Measurements from ENCODE around the gene PSD2.

Gene PSD2

DNA sequence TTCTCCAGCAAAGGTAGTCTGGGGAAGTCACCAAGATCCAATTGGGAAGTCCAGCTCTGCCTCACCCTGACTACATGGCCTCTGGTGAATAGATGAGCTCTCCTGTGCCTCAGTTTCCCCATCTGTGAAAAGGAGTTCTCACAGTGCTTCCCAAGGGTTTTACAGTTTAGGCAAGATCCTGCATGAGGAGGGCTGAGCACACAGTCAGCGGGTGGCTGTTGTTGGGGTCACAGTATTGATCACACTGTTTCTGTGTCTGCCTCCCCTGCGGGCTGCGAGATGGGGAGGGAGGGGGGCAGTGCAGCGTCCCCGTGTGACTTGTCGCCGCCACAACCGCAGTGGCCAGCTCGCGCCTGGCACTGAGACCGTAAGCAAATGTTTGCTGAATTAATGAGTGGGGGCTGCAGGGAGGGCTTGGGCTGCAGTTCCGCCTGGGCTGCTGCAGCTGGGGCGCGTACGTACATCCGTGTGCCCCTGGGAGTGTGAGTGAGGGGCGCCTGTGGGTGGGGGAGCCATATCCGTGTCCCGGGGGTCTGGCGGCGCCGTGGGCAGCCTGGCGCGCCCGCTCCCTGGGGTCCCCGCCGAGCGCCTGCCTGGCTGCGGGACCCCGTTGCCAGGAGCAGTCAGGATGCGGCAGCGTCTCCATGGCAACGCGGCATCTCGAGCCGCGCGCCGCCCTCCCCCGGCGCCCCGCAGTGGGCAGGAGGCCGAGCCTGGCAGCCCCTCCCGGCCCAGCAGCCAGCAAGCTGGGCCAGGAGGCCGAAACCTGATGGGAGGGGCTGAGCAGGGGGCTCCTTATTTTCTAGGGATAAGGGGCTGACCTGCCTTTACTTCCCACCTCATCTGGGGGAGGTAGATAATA is 31.4 kb upstream of the PSD2 start:
- no peak for DNase-seq (ENCODE audit: low read depth)

GRCh38 chr5:139764886-139765408 is 30.7 kb upstream of the PSD2 start:
- no peak for DNase-seq (ENCODE audit: low read depth)

- peak; percentile 70 for DNase-seq (ENCODE audit: low read depth)
Measured at GRCh38 chr5:139765409-139766217, 30.0 kb upstream of the PSD2 start.

DNA sequence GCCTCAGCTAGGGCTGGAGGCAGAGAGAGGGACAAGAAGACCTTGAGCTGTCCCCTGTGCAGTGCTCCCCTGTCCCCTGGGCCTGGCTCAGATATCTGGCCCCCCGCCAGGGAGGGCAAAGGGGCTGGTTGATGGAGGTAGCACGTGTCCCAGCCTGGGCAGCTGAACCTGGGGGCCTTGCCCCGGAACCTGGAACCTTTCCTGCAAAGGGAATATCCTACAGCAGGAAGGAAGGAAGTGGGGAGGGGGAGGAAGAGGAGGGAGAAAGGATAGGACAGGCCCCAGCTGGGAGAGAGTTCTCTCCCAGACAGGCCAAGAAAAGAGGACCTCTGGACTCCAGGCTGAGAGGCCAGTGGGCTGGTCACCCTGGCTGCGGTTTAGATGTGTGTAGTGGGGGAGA is 27.6 kb upstream of the PSD2 start:
- DNase-seq (ENCODE audit: low read depth) = no peak

DNA sequence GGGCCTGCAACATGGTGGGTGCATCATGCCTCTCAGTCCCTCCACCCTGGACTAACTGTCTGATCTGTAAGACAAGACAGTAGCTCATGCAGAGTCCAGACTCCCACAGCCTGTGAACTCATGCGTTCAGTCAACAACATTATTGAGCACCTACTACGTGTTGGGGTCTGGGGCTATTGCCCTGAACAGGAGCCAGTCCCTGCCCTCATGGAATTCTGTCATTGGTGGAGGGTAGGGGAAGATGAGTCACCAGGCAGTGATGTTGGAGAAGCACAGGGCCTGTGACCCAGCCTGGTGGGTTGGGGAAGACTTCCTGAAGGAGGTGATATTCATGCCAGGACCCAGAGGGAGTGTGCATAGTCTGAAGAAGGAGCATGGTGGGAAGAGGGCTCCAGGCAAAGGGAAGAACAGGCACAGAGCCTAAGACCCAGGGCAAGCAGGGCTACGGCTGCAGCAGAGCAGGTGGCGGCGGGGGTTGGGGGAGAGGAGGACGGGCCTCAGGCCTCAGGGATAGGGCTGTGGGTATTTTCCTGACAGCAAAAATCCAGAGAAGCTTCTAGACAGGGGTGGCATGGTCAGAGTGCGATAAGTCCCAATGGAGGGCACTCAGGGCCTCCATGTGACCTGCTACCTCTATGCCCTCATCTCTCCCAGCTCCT is 26.7 kb upstream of the PSD2 start:
- DNase-seq (ENCODE audit: low read depth) = no peak

- DNase-seq (ENCODE audit: low read depth) = no peak
Measured at GRCh38 chr5:139769477-139769876, 26.1 kb upstream of the PSD2 start.

DNA sequence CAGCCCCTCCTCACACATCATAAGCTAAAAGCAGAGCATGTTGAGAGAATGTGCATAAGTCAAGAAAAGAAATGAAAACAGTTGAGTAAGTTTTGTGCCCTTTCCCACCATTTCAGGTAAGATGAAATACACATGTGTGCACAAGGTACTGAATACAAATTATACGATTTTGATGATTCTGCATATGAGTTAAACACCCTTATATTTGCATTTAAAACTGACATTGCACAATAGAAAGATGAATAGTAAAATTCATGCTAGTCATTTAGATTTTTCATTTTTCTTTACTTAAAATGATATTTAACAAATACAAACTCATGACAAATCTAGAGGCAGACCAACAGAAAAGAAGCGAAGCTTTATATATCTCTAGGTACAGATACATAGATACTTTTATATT is 24.9 kb upstream of the PSD2 start:
- no peak for DNase-seq (ENCODE audit: low read depth)

DNA sequence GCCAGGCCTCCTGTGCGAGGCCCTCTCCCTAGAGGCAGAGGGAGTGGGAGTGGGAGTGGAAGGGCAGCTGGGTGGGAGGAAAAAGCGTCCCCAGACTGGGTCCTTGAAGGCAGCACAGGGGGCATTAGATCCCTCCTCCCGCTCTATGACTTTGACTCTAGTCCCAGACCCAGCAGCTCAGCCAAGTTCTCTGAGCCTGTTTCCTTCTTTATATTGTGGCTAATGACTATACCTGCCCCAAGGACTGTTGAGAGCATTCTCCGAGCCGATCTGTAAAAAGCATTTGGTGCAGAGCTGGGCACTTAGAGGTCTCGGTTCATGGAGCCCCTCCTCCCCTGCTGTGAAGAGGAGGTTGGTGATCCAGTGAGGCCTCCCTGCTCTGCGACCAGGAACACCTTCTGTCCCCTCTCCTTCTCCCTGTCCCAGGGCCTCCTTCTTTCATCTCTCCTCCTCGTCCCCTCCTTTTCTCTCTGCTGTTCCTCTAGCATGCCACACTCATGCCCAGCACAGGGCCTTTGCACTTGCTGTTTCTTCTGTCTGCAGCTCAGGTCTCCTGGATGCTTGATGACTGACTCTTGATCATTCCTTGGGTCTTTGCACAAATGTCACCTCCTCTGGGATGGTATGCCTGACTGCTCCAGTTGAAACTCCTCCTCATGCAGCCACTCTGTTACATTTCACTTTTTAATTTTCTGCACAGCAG is 23.4 kb upstream of the PSD2 start:
- DNase-seq (ENCODE audit: low read depth) = no peak

DNA sequence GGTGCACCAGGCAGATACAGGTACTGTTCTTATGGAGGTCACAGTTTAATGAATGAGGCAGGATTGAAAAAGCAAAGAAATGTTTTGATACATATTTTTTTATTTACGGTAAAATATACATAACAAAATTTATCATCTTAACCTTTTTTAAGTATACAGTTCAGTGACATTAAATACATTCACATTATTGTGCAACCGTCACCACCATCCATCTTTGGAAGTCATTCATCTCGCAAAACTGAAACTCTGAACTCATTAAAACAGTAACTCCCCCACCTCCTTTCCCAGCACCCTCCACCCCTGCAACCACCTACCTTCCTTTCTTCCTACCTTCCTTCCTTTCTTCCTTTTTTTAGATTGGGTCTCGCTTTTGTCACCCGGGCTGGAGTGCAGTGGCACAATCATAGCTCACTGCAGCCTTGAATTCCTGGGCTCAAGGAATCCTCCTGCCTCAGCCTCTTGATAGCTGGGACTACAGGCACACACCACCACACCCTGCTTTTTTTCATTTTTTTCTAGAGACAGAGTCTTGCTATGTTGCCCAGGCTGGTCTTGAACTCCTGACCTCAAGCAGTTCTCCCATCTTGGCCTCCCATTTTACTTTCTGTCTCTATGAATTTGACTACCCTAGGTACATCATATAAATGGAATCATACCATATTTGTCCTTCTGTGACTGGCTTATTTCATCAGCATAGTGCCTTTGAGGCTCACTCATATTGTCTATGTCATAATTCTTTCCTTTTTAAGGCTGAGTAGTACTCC is 22.5 kb upstream of the PSD2 start:
- DNase-seq (ENCODE audit: low read depth) = no peak

DNA sequence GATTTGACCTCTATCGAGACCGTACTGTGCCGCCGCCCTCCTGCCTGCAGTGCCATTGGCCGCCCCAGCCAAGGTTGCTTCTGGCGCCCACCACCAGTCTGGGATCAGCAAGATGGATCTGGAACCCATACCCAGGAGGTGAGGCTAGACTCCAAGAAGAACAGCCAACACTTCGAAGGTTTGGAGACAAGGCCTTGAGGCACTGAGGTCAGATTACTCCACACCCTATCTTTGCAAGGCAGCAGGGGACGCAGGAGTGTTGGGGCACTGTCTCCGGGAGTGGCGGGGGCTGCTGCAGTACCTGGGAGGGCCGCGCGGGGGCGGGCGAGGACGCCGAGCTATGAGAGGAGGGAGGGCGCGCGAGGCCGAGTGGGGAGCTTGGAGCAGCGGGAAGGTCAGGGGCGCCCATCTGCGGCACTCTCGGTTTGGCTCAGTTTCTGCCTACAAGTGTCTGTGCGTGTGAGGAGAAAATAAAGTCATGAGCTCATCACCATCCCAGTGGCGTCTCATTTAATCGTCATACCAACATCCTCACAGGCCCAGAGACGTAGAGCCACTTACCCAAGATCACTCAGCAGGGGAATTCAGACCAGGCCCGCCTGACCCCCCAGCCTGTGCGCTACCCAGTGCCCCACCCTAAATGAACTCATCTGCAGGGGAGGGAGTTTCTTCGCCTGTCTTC is 20.5 kb upstream of the PSD2 start:
- DNase-seq (ENCODE audit: low read depth) = peak; percentile 42

- no peak for DNase-seq (ENCODE audit: low read depth)
Measured at GRCh38 chr5:139775872-139776271, 19.7 kb upstream of the PSD2 start.

DNA sequence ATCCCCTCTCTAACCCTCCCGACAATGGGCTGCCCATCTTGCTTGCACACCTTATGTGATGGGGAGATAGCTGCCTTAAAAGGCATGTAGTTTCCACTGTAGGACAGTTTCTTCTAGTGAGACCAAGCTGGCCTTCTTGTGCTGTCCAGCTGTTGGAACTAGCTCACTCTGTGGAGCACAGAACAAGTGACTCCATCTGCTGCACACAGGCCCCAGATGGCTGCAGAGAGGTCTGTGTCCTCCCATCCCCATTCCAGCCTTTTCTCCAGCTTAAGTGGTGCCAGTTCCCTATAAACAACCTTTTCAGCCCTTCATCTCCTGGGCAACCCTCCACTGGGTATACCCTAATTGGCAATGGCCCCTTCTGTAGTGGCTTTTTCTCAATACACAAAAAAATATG is 18.7 kb upstream of the PSD2 start:
- DNase-seq (ENCODE audit: low read depth) = no peak

DNA sequence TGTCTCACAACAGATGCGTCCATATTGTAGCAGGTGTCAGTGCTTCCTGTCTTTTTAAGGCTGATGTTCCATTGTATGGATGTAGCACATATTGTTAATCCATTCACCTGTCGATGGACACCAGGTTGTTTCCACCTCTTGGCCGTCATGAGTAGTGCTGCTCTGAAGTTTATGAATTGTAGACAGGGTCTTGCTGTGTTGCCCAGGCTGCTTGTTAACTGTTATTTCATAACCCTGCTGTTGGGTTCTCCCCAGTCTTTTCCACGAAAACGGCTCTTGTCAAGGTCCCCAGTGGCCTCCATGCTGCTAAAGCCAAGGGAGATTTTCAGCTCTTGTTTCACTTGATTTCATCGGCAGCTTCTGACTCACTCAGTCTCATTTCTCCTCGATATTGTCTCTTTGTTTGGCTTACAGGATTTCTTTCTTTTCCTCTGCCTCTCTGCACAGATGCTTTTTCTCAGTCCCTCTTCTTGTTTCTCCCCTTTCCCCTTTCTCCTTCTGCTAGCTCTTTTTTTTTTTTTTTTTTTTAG is 12.1 kb upstream of the PSD2 start:
- no peak for DNase-seq (ENCODE audit: low read depth)

DNA sequence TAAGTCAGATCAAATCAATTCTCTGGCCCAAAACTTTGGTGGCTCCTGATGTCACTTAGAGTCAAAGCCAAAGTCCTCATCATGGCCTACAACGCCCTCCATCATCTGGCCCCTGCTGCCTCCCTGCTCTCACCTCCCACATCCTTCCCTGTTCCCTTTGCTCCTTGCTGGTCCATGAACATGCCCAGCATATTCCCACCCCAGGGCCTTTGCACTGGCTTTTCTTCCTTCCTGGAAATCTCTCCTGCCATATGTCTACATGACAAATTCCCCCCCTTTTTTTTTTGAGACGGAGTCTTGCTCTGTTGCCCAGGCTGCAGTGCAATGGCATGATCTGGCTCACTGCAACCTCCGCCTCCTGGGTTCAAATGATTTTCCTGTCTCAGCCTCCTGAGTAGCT is 11.1 kb upstream of the PSD2 start:
- DNase-seq (ENCODE audit: low read depth) = no peak

DNA sequence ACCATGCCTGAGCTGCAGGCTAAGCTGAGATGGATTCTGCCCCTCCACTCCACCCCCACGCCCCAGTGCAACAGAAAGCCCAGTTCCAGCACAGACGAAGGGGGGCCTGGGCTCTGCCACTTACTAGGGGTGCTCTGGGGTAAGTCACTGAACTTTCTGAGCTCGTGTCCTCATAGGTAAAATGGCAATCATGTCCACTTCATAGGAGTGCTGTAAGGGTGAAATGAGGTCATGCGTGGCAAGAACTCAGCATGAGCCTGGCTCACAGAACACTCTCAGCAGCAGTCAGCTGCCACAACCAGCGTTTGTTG is 8.4 kb upstream of the PSD2 start:
- DNase-seq (ENCODE audit: low read depth) = no peak

DNA sequence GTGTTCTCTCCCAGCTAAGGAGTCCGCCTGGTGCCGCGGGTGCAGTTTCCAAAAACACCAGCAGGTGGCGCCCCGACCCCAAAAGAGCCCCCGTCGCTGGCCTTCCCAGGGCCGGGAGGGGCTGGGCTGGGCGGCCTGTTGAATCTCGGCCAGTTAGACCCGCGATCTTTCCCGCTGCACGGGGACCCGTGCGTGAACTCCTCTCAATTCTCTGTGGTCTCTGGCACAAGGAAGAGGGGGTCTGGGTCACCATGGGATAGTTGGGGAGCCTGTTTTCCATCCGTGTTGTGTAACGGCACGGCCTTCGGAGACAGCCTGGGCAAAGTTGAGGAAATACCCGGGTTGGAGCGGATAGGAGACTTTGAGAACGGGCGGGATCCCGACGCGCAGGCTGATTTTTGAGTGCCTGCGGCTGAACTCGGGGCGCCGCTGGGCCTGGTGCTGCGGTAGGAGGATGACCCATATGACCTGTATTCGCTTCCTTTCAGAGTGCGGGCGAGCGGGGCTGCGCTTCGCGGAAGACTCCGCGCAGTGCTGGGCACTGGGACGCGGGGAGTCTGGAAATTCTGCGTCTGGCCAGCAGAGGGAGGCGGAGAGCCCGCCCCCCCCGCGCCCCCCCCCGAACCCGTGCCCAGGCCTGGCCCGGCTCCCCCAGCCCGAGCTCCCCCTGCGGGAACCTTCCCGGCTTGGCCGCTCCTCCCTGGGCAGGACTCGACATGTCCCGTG is 7.9 kb upstream of the PSD2 start:
- DNase-seq (ENCODE audit: low read depth) = peak; percentile 67

DNA sequence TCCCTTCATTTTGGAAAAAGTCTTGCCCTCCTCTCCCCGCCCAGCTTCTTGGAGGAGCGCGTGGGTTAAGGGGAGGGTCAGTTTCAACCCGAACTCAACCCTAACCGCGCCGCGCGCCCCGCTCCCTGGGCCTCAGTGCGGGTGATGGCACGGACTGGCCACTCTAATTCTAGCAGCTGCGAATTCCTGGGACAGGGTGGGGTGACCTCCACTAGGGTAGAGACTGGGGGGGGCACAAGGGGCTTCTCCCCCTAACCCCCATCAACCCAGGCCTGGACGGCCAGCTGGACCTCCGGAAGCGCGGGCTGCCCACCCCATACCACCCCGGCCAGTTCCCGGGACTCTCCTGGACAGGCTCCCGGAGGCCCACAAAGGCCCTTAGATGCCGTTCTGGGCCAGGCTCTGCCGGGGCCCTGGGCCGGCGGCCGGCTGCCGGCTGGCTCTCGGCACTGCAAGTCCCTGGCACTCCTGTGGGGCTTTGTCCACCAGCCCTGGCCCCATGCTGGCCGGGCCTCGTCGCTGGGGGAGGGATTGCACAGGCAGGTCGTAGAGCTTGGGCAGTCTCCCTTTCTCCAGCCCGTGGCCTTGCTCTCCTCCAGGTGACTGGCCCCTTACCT is 7.2 kb upstream of the PSD2 start:
- DNase-seq (ENCODE audit: low read depth) = no peak

DNA sequence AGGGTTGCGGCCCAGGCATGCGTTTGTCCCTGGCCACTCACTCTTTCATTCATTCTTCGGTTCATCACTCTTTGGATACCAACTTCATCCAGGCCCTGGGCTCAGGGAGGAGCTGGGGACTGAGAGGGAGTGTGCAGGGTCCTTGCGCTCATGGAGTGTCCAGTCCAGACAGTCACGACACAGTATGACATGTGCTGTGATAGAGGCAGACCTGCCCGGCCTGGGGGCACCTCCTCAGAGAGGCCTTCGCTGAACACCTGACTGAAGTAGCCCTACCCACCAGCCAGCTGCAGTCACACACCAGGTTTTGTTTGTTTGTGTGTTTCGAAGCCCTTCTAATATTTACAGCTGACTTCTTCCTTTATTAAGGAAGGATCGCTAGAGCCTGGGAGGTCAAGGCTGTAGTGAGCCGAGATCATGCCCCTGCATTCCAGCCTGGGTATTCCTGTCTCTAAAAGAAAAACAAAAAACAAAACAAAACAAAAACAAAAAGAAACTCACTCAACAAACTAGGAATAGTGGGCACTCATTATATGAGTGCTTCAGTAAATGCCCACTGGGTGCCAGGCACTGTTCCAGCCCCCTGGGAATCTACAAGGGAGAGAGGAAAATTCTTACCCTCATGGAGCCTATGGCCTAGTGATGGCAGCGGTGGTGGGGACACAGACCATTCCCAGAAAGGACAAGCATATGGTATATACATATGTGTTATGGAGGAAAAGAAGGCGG is 6.3 kb upstream of the PSD2 start:
- no peak for DNase-seq (ENCODE audit: low read depth)

GRCh38 chr5:139789845-139790189 is 5.8 kb upstream of the PSD2 start:
- no peak for DNase-seq (ENCODE audit: low read depth)

Data from stimulated activated CD4-positive, alpha-beta T cell treated with anti-CD3 and anti-CD28 coated beads, Interleukin-2, amount 100 ng/mL, for 4 hours (primary cell).